GM10847 (cell line): ENCODE data around the gene CAMSAP1.

ENCODE experiments used
- POLR2A ChIP-seq: IDR thresholded peaks from 2 replicates; pipeline ENCODE4 v1.6.1; 2011; ENCODE audit not compliant: insufficient read length; ENCODE audit errors: extremely low read depth

Gene CAMSAP1

DNA sequence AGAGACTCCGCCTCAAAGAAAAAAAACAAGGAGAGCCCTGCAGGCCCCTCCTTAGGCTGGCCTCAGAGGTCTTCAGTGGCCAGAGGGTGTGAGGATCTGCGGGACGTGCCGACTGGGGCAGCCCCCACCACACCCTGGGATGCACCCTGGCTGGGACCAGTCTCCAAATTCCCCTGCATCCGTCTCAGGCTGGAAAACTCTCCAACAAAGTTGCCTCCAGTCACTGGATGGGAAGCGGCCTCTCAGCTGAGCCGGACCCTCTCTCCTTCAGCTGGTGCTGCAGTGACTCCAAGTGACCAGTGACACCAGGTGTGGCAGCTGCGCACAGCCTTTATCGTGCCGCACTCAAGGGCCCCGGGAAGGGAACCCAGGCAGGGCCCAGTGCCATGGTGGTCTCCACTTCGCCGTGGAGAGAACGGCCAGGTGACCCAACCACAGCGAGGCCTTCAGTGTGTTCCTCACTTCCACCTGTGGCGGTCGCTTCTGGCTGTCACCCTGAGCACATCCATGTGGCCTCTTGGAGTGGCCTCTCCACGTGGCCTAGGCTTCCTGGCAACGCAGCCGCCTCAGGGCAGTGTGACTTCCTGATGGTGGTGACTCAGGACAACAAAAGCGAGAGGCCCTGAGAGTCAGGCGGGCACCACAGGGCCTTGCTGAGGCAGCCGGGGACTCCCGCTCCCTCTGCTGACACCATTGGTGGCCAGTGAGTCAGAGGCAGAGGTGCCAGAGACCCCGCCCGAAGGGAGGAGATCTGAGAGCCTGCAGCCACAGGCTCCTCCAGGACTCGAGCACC, 19.3 kb upstream of the CAMSAP1 start:
- TF ChIP-seq POLR2A = no peak

DNA sequence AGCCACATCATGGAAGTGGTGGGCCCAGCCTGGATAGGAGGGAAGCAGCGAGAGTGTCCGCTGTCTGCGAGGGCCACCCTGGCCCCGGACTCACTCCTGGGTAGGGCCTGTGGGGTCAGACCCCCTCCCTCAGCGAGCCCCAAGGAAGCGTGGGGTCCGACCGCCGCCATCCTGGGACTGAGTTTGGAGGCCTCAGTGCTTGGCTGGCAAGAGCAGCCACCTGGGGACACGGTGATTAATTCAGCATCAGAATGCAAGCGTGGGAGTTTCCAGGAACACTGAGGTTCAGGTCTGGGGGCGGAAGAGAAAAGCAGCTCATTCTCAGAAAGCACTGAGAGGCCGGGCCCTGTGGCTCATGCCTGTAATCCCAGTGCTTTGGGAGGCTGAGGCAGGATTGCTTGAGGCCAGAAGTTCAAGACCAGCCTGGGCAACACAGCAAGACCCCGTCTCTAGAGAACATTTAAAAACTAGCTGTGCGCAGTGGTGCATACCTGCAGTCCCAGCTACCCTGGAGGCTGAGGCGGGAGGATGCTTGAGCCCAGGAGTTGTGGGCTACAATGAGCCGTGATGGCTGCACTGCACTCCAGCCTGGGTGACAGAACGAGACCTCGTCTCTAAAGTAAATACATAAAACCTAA, 18.3 kb upstream of the CAMSAP1 start:
- TF ChIP-seq POLR2A = no peak

DNA sequence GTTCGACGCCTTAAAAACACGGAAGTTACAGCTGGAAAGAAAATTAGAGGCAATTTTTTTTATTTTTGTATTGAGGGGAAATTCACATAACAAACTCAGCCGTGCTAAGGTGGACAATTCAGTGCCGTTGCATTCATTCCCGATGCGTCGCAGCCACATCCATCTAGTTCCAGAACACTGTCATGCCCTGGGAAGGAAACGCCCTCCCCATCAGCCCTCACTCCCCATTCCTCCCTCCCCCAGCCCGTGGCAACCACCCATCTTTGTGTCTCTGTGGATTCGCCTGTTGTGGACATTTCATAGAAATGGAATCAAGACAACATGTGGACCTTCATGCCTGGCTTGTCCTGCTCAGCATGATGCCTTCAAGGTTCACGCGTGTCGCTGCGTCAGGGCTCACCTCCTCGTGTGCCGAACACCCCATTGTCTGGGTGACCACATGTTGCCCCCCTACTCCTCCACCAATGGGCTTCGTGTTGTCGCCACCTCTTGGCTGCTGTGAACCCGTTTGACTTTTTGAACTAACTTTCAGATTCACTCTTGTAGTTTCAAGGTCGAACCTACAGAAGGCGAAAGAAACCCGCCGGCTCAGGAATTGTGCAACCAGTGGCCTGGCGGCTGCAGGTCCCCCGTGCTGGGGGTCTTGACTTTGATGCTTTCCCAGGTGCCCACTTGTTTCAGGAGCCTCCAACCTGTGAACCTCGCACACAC, 17.4 kb upstream of the CAMSAP1 start:
- TF ChIP-seq POLR2A = no peak

DNA sequence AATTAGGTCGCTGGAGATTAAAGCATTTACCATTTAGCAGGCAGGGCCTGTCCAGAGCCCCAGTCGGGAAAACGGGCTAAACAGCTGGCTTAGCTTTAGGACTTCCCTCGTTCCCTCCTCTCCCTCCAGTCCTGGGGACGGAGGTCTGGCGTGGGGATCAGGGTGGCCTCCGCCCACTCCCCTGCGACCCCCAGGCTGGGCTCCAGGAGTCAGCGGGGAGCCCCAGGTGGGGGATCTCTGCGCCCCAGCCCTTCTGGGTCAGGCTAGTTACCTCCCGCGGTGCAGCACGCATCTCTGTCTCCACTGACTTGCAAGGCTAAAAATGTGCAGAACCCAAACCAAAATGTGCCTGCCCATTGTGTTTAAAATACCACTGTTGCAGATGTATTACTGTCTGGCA, 16.2 kb upstream of the CAMSAP1 start:
- TF ChIP-seq POLR2A = no peak

DNA sequence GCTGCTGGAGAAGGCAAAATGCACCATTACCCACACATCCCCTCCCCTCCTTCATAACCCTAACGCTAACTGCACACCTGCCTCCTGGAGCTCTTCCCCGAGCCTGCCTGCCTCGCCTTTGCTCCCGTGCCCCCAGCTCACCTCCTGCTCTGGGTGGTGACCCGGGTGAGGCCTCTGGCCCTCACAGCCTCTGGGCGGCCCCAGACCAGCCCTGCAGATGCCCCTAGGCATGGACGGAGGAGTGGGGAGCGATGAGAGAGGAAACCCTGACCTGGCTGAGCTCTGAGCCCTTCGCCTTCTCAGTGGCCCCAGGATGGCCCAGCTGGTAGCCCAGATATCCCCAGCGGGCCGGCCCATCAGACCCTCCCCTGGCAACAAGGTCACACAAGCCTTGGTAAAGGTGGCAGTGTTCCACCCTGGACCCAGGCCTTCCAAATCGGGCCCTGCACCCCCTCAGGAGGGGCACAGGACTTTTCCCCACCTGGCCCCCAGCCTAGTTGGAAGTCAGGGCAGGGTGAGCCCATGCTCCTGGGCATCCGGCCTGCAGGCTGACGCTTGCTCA, 14.5 kb upstream of the CAMSAP1 start:
- TF ChIP-seq POLR2A = no peak

DNA sequence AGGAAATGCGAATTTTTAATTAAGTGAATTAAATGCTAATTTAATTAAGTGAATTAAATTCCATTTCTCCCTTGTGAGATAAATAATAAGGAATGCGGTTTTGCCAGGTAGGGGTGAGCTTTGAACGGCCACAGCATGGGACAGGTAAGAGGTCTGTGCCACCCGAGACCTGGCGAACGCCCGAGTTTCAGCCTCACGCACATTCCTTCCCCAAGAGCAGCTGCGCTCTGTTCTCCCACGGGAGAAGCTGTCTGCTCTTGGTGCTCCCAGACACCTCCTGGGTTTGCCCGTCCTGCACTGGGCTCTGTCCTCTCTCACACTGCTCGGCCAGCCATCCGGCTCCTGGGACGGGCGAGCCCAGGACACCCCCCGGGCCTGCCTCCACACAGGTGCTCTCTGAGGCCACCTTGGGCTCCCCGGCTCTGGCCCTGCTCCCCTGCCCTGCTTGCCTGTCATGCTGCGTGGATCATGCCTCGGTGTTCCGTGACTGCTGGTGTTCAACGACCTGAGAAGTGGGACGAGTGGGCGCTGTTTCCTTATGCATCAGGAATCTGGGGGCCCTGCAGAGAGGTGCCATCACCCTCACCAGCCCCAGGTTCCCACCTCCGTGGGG, 13.7 kb upstream of the CAMSAP1 start:
- TF ChIP-seq POLR2A = no peak

DNA sequence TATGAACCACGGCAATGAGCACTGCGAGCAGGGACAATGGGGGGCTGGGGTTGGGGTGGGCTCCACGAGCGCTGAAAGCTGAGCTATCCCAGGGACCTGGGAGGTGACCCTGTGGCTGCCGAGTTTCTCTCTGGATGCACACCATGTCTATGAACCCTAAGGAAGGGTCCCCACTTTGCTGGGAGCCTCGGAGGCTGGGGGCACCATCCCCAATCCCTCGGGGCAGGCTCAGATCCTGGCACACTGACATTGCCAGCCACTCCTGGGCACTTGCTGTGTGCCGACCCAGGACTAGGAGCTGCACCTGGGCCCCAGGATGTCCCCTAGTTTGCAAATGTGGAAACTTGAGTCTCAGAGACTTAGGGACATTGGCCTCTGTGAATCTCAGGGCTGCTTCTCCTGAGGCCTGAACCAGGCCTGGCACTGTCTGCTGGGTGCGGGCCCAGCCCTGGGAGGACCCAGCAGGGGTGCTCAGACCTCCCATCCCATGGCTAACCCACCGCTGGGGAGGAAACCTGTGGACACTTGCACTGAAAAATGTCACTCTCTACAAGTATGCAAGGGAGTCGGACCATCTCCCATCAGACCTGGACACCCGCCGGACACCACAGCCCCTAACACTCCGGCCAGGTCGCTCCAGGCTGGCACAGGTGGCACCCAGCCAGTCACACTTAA, 13.0 kb upstream of the CAMSAP1 start:
- TF ChIP-seq POLR2A = no peak

DNA sequence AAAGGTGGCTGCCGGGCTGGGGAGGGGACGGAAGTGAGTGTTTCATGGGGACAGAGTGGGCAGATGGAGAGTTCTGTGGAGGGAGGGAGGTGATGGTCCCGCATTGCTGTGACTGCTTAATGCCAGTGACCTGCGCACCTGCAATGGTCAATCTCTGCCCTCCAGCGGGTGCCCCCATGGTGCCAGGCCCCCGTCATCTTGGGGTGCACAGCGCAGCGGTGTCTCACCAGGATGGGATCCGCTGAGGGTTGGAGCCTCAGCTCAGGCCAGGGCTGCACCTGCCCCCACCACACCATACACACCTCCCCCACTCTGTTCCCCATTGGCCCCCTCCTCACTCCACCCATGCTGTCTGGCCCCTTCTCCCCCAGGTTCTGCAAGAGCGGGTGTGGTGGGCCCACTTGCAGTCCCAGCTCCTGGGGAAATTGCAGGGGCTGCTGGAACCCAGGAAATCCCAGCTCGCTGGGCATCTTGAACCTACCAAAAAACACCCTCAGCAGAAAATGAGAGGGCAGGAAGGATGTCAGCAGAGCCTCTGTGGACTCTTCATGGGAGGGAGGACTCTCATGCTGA, 12.1 kb upstream of the CAMSAP1 start:
- TF ChIP-seq POLR2A = no peak

DNA sequence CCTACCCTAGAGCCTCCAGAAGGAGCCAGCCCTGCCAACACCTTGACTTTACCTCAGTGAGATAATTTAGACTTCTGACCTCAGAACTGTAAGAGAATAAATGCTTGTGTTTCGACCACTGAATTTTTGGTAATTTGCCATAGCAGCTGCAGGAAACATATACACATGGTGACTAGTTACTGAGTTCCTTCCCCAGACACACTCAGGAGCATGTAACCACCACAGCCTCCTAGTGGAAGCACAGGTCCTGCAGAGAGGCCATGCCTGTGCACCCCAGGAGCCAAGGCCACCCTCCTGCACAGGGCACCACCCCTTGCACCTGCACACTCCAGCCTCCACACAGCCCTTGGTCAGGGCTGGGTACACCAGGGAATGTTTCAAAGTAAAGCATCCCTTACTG, 7.6 kb upstream of the CAMSAP1 start:
- TF ChIP-seq POLR2A = no peak

DNA sequence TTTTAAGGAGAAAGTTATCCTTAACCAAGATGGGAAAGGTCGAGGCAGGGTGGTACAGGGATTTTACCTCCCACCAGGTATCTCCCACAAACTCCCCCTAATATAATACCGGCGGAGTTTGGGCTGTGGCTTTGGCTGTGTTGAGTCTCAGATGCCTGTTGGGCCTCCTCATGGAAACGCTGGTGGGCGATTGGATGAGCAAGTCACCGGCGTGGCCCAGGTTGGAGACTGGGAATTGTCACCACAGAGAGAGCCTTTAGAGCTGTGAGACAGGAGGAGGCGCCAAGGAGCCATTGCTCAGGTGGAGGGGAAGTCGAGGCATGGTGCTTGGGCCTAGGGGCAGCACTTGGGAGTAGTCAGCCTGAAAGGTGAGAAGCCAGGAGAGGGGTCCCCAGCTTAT, 3.4 kb upstream of the CAMSAP1 start:
- TF ChIP-seq POLR2A = no peak

DNA sequence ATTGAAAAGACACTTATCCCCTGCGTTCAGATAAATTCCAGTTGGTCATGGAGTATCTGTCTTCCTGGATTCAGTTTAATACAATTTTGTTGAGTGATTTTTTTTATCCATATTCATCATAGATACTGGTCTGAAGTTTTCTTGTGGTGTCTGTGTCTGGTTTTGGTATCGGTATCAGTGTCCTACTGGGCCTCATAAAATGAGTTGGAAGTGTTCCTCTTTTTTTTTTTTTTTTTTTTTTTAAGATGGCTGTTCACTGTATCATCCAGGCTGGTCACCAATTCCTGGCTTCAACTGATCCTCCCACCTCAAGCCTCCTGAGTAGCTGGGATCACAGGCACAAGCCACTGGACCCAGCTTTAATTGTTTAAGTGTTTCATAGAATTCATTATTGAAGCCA, 2.9 kb upstream of the CAMSAP1 start:
- TF ChIP-seq POLR2A = no peak

DNA sequence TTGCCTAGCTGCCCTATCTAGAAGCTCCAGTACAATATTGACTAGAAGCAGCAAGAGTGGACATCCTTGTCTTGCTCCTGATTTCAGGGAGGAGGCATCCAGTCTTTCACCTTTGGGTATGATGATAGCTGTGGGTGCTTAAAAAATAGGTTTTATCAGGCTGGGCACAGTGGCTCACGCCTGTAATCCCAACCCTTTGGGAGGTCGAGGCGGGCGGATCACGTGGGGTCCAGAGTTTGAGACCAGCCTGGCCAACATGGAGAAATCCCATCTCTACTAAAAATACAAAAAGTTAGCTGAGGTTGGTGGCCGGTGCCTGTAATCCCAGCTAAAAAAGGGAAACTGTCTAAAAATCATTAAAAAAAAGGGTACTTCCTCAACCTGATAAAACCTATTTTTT, 2.0 kb upstream of the CAMSAP1 start:
- TF ChIP-seq POLR2A = no peak

DNA sequence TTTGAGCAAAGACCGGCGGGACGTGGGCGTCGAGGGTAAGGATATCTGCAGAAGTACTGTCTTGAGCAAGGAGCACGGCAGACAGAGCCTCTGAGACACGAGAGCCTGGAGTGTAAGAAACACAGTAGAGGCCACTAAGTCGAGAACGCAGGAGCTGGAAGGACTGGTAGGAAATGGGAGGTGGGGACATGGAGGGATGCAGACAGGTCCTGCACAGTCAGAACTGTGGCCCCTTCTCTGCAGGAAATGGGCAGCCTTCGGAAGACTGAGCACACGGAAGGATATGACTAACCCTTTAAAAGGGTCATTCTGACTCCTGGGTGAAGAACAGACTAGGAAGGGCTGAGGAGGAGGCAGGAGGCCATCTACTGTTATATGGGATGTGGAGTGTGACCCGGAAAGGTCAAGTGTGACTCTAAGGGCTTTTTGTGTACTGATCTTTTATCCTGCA, 1.4 kb upstream of the CAMSAP1 start:
- TF ChIP-seq POLR2A = no peak

DNA sequence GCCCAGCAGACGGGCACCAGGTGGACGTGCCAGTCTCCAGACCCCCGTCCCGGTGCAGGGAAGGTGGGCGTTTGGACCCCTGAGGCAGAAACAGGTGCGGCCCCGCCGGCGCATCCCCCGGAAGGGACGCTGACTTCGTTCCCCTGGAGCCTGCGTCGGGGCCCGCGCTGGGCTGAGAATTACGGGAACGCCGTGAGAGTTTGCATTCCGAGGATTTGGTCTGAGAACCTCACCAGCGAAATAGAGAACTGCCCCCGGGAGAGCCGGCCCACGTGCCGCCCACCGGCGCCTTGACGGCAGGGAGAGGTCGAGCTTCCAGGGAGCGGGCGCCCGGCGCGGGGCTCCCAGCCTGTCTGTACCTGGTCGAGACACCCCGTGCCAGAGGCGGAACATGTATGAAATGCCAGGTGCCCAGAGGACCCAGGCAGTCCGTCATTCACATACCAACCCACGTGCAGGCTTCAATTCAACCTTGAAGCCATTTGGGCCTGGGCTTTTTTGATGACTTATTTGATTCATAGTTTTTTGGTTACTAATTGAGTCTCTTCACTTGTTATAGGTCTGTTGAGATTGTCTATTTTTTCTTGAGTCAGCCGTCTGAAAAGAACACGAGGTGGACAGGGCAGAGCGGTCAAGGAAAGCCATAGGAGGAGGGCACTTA, 877 bp upstream of the CAMSAP1 start:
- no peak for TF ChIP-seq POLR2A

DNA sequence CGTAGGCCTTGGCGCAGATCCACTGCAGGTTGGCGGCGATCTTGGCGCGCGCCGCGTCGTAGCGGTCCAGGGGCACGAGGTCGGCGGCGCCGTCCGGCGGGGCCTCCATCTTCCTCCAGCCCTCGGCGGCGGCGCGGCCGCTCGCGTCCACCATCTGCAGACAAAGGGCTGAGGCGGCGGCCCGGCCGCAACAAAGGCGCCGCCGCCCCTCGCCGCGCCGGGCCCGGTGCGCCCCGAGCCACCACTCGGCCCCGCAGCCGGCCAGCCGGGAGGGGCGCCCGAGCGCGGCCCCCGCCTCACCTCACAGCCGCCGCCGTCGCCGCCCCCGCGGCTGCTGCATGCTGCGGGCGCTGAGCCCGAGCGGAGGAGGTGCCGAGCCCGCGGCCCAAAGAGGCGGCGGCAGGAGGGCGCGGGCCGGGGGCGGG, 328 bp downstream of the CAMSAP1 start:
- TF ChIP-seq POLR2A = peak; percentile 25
